A673 (cell line): ENCODE measurements around the gene CCL4.

Experiments used
- CTCF ChIP-seq: fragments of 300-800, 200-600 bp; sonication (generic); conservative IDR thresholded peaks from 2 replicates; pipeline ENCODE4 v1.5.1; 2017; ENCODE audit warnings: low read depth, mild to moderate bottlenecking, antibody characterized with exemption, low read length, moderate library complexity, mixed read lengths
- EZH2 ChIP-seq: fragments of 200-600 bp; sonication (generic); IDR thresholded peaks from 2 replicates; pipeline ENCODE4 v1.6.1; 2017; ENCODE audit warnings: borderline replicate concordance, low read depth, mild to moderate bottlenecking, mixed read lengths, antibody characterized with exemption, low read length; ENCODE audit not compliant: poor library complexity, severe bottlenecking

GRCh38 chr17:36136439-36136838, 32.8 kb downstream of the CCL4 start:
- TF ChIP-seq CTCF (no peak), EZH2 (no peak)
